Activated T-cell treated with anti-CD3 and anti-CD28 coated beads, Interleukin-2, amount 50 U/mL, for 48 hours (primary cell): Measurements from ENCODE around the gene LRRC38.
"Not testable (repeated sequence)": the region's sequence is repeated elsewhere in the genome, so short reads cannot be mapped to it uniquely, and the experiment has no call there.

Experiments
- DNase-seq, 2 experiments: peaks; one replicate each; pipeline ENCODE4 v3.0.0-alpha.2; 2020

The LRRC38 gene

GRCh38 chr1:13456904-13457532 is 56.8 kb downstream of the LRRC38 start:
- DNase-seq: no peak

DNA sequence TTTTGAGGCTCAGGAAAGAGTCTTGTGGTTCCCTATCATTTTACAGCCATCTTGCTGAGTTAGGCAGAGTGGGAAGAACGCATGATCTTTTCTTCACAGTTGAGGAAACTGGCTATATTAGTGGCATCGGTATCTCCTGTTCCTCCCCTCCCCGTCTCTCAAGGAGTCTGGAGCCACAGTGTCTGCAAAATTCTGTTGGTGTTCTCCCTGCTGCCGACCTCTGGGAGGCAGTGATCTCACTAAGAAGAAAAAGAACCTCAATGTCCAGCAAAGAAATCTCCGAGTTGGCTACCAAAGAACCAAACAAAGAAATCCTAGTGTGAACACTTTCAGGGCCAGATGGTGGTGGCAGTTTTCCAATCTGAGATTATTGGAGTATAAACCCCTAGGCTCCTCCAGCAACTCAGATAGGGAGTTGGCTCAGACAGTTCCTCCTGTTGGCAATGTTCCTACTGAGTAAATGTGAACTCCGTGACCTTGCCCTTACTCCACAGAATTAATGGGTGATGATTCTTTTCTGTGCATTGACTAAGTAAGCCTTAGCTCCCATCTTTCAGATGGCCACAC is 62.3 kb downstream of the LRRC38 start:
- DNase-seq: no peak

DNA sequence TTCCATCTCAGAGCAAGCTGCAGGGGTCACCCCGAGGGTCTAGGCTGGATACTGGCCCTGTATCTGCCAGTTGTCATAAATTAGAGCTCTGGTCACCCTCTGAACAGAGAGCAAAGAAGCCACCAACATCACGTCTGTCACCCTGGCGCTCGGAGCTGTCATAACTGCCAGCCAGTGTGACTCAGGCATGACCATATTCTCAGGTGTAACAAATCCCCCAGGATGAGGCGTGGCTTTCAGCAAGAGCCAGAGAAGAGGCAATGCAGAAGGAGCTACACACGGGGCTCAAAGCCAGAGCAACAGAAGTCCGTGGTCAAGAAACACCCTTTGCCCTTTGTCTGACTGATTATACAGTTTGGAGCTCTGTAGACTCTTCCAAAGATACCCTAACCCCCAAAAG is 63.6 kb downstream of the LRRC38 start:
- no peak for DNase-seq

- DNase-seq: no peak
Observed at GRCh38 chr1:13443335-13443979, 70.3 kb downstream of the LRRC38 start.

GRCh38 chr1:13439104-13439783 is 74.6 kb downstream of the LRRC38 start:
- not testable (repeated sequence) for DNase-seq

GRCh38 chr1:13435458-13435857 is 78.3 kb downstream of the LRRC38 start:
- DNase-seq: no peak

GRCh38 chr1:13433694-13434358 is 80.0 kb downstream of the LRRC38 start:
- not testable (repeated sequence) for DNase-seq

GRCh38 chr1:13432251-13432650 is 81.6 kb downstream of the LRRC38 start:
- no peak for DNase-seq

DNA sequence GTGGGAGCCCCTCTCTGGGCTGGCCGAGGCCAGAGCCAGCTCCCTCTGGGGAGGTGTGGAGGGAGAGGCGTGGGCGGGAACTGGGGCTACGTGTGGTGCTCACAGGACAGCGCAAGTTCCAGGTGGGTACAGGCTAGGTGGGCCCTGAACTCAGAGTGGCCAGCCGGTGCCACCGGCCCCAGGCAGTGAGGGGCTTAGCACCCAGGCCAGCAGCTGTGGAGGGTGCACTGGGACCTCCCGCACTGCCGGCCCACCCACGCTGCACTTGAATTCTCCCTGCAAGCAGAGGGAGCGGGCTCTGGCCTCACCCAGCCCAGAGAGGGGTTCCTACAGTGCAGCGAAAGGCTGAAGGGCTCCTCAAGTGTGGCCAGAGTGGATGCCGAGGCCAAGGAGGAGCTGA is 83.3 kb downstream of the LRRC38 start:
- no peak for DNase-seq
